ENCODE results near the gene CCNH.
A peak's percentile ranks its signal among the peaks of the same experiment; 100 is the strongest.

The CCNH gene

DNA sequence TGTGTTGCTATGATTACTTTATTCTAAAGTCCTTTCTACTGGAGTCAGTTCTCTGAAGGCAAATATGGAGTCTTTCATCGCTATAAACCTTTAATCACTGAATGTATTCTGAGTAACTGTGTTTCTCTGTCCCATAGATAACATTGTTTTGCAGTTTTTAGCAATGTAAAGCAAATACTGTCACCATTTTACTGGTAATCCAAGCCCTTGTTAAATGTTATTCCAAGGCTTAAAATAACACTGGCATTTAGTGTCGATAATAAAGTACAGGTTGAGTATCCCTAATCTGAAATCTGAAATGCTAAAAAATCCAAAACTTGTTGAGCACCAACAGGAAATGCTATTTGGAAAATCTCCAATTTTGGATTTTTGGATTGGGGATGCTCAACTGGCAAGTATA, 24.6 kb downstream of the CCNH start:
- no peak for FAIRE-seq
- TF ChIP-seq TAF1 (IDR thresholded peaks at IDR 0.05; ENCODE audit: borderline replicate concordance, low read depth, low read length) (no peak), POLR2A (IDR thresholded peaks at IDR 0.05; ENCODE audit: low read depth, low read length) (no peak), POLR2AphosphoS5 (IDR thresholded peaks at IDR 0.05; ENCODE audit: low read depth, low read length) (no peak)
- DNase-seq (ENCODE audit: insufficient read length), result no peak

DNA sequence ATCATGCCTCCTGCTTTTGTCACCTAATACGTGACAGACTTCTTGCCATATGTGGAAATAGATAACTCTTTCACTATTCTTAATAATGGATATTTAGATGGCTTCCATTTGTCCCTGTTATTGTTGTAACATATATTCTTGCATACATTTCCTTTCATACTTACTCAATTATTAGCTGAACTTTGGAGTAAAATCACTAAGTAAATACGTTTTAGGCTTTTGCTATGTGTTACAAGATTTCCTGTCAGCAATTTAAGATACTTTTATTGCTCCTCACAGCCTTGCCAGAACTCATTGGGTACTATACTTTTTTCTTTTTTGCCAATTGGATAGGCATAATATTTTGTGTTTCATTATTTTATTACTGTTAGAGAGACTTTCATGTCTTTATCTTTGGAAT, 26.9 kb downstream of the CCNH start:
- FAIRE-seq (no peak), DNase-seq (ENCODE audit: insufficient read length) (no peak)
- TF ChIP-seq POLR2AphosphoS5 (IDR thresholded peaks at IDR 0.05; ENCODE audit: low read depth, low read length), result no peak
- no peak for TF ChIP-seq TAF1 (IDR thresholded peaks at IDR 0.05; ENCODE audit: borderline replicate concordance, low read depth, low read length)
- TF ChIP-seq POLR2A (IDR thresholded peaks at IDR 0.05; ENCODE audit: low read depth, low read length), result no peak

DNA sequence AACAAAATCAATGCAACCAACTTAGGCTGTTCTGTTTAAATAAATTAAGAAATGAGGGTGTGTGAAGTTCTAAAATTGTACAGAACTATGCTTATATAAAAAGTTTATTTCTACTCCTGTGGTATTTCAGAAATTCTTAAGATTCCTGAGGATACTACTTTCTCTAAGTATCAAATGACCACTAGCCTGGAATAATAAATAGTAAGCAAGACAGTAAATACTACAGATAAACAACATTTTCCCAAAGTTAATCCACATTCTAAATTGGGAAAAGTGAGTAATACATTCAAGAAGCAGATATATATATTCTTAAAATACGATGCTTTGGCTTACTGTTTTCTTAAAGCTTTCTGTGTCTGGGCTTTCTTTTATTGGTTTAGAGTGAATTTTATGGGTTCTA, 29.5 kb downstream of the CCNH start:
- DNase-seq (ENCODE audit: insufficient read length) (no peak), FAIRE-seq (no peak)
- TF ChIP-seq TAF1 (IDR thresholded peaks at IDR 0.05; ENCODE audit: borderline replicate concordance, low read depth, low read length) (no peak), POLR2AphosphoS5 (IDR thresholded peaks at IDR 0.05; ENCODE audit: low read depth, low read length) (no peak), POLR2A (IDR thresholded peaks at IDR 0.05; ENCODE audit: low read depth, low read length) (no peak)

DNA sequence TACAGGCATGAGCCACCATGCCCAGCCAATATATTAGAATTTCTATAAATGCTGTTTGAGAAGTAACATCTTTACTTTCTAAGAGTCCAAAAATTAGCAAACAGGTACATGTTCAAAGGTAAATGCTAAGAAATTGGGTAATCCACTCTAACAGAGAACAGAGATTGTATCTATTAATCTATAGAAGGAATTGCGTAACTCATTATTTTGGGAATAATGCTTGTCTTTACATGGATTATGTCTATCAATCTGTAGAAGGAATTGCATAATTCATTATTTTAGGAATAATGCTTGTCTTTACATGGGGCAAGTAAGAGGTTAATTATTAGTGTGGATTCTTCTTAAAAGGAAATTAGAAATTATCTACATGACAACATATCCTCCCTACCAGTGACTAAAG, 30.5 kb downstream of the CCNH start:
- FAIRE-seq, result no peak
- no peak for DNase-seq (ENCODE audit: insufficient read length)
- TF ChIP-seq POLR2AphosphoS5 (IDR thresholded peaks at IDR 0.05; ENCODE audit: low read depth, low read length) (no peak), POLR2A (IDR thresholded peaks at IDR 0.05; ENCODE audit: low read depth, low read length) (no peak), TAF1 (IDR thresholded peaks at IDR 0.05; ENCODE audit: borderline replicate concordance, low read depth, low read length) (no peak)

DNA sequence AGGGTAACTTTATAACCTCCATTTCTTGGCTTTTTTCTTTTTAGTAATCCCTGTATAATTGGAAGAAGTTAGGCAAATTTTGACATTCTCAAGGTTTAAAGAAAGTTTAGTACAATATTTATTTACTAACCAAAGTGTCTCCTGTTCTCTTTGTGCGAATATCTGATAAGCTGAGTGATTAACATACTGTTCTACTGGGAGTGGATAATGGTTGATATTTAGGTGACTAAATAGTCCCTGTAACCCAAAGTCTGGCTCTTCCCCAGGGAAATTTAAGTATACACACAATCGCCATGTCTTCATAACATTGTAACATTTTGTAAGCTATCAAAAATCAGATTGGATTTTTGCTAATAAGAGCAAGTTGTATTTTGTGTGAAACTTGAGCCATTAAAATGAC, 40.0 kb downstream of the CCNH start:
- FAIRE-seq, result no peak
- TF ChIP-seq POLR2A (IDR thresholded peaks at IDR 0.05; ENCODE audit: low read depth, low read length), result no peak
- no peak for TF ChIP-seq POLR2AphosphoS5 (IDR thresholded peaks at IDR 0.05; ENCODE audit: low read depth, low read length)
- TF ChIP-seq TAF1 (IDR thresholded peaks at IDR 0.05; ENCODE audit: borderline replicate concordance, low read depth, low read length), result no peak
- DNase-seq (ENCODE audit: insufficient read length), result no peak

DNA sequence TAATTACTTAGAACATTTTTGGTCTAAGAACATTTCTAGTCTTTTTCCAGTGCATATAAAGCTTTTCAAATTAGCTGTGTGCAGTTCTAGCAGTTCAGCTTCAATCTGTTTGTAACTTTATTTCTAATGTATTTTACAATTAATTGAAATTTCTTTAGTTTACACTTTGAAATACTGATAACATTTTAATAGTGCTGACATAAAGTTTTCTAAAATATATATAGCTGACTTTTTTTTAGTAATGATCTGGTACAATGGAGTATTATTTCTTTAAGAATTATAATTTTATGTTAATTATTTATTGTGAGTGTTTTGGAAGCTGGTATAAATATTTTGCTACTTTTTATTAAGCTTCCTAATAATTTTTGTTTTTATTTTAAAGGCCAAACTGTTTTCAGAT, 43.3 kb downstream of the CCNH start:
- no peak for FAIRE-seq

DNA sequence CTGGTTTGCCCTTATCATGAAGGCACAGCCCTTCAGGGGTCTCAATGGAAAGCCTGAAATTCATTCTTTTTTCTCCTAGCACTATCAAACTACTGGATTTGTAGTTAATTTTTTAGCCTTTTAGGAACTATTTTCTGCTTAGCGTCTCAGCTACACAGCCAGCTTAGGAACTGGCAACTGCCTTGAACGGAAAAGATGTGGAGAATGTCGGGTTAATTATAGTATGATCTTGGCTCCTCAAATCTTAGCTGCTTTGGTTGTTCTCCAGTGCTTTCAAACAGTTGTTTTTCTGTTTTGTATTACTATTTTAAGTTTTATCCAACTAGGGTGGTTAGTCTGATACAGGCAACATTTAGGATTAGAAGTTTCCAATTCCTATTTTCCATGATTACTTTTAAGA, 44.1 kb downstream of the CCNH start:
- no peak for DNase-seq (ENCODE audit: insufficient read length)
- FAIRE-seq, result peak; percentile 21
- no peak for TF ChIP-seq TAF1 (IDR thresholded peaks at IDR 0.05; ENCODE audit: borderline replicate concordance, low read depth, low read length)
- no peak for TF ChIP-seq POLR2AphosphoS5 (IDR thresholded peaks at IDR 0.05; ENCODE audit: low read depth, low read length)
- no peak for TF ChIP-seq POLR2A (IDR thresholded peaks at IDR 0.05; ENCODE audit: low read depth, low read length)

More for the DNA sequence above, 43.3 kb downstream of the CCNH start:
- no peak for DNase-seq (ENCODE audit: insufficient read length)
- TF ChIP-seq TAF1 (IDR thresholded peaks at IDR 0.05; ENCODE audit: borderline replicate concordance, low read depth, low read length) (no peak), POLR2AphosphoS5 (IDR thresholded peaks at IDR 0.05; ENCODE audit: low read depth, low read length) (no peak), POLR2A (IDR thresholded peaks at IDR 0.05; ENCODE audit: low read depth, low read length) (no peak)

DNA sequence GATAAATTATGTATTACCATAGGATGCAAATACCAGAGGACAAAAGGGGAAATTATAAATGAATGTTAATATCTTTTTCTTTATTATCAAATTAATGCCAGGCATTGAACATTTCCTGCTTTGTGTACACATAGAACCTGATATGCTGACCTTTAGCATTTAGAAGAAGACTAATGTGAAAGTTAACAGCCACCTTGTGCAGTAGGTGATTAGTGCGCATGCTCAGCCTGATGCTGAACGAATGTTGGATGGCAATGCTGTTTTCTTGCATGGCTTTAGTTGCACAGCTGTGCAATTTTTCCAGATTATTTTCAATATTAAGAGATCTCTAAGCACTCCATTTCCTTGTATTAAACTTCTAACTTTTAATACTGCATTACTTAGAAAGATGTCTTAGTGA, 45.5 kb downstream of the CCNH start:
- FAIRE-seq, result no peak
- TF ChIP-seq TAF1 (IDR thresholded peaks at IDR 0.05; ENCODE audit: borderline replicate concordance, low read depth, low read length) (no peak), POLR2A (IDR thresholded peaks at IDR 0.05; ENCODE audit: low read depth, low read length) (no peak), POLR2AphosphoS5 (IDR thresholded peaks at IDR 0.05; ENCODE audit: low read depth, low read length) (no peak)
- DNase-seq (ENCODE audit: insufficient read length), result no peak

DNA sequence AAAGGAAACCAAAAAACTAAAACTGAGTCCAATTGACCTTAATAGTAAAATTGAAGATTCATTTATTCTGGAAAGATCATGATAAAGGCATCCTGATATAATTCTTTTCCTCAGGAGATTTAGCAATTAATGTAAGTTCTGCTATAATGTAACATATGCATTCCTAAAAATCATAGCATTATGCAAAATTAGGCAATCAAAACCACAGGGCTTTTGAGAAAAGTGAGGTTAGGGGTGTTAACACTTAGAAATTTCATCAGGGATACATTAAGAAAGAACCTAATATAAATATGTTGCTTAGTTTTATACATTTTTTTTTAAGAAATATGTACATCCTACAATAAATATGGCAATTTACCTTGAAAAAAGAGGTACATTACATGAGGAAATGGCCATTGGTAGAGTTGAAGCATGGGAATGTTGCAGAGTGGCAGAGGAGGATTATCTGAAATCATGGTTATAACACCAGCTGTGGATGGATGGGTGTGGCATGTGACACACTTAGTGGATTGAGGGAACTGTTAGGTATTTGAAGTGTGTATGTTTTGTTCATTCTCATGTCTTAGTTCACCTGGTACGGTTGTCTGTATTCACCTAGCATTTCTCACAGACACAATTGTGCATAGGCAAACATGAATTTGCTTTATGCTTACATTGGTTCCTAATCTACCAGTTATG, 51.1 kb downstream of the CCNH start:
- FAIRE-seq (peak; percentile 14), DNase-seq (ENCODE audit: insufficient read length) (no peak)
- TF ChIP-seq POLR2A (IDR thresholded peaks at IDR 0.05; ENCODE audit: low read depth, low read length) (no peak), TAF1 (IDR thresholded peaks at IDR 0.05; ENCODE audit: borderline replicate concordance, low read depth, low read length) (no peak), POLR2AphosphoS5 (IDR thresholded peaks at IDR 0.05; ENCODE audit: low read depth, low read length) (no peak)

DNA sequence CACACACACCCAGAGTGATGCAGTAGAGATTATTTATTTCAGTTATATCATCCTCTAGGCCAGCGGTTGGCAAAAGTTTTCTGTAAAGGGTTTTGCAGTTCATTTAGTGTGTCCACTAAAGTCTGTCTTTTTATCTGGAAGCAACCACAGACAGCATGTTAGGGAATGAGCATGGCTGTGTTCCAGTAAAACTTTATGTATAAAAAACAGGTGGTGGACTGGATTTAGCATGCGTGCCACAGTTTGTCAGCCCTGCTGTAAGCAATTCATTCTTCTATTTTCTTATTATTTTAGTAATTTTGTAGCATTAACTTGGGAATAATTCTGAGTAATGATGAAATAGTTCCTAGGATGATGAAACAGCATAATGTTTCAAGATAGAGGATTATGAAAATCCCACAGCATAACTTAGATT, 51.7 kb downstream of the CCNH start:
- DNase-seq (ENCODE audit: insufficient read length), result no peak
- FAIRE-seq, result no peak
- TF ChIP-seq POLR2AphosphoS5 (IDR thresholded peaks at IDR 0.05; ENCODE audit: low read depth, low read length) (no peak), POLR2A (IDR thresholded peaks at IDR 0.05; ENCODE audit: low read depth, low read length) (no peak), TAF1 (IDR thresholded peaks at IDR 0.05; ENCODE audit: borderline replicate concordance, low read depth, low read length) (no peak)

DNA sequence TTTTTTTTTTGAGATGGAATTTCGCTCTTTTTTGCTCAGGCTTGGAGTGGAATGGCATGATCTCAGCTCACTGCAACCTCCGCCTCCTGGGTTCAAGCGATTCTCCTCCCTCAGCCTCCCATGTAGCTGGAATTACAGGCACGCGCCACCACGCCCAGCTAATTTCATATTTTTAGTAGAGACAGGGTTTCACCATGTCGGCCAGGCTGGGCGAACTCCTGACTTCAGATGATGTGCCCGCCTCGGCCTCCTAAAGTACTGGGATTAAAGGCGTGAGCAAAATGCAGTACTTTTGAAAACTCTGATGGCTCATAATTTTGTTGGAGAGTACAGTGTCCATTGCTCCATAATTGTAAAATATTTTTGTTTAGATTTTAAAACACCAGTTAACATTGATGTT, 52.6 kb downstream of the CCNH start:
- FAIRE-seq (no peak), DNase-seq (ENCODE audit: insufficient read length) (no peak)
- TF ChIP-seq POLR2AphosphoS5 (IDR thresholded peaks at IDR 0.05; ENCODE audit: low read depth, low read length) (no peak), POLR2A (IDR thresholded peaks at IDR 0.05; ENCODE audit: low read depth, low read length) (no peak), TAF1 (IDR thresholded peaks at IDR 0.05; ENCODE audit: borderline replicate concordance, low read depth, low read length) (no peak)

DNA sequence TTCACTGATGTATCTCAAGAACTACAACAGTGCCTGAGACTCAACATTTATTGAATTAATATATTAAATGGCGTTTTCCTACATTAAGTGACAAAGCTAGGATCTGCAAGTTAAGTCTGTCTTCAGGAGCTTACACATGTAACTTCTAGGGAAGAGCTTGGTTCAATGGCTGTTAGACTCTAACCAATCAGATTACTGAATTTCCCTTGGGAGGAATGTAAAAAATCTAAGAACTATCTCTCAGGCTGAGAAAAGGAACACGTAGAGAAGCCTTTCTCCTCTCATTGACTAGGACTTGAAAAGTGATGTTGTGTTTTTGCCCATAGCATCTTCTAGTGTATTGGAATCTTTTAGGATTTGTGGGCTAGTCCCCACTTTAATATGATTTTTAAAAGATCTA, 53.6 kb downstream of the CCNH start:
- TF ChIP-seq TAF1 (IDR thresholded peaks at IDR 0.05; ENCODE audit: borderline replicate concordance, low read depth, low read length) (no peak), POLR2AphosphoS5 (IDR thresholded peaks at IDR 0.05; ENCODE audit: low read depth, low read length) (no peak), POLR2A (IDR thresholded peaks at IDR 0.05; ENCODE audit: low read depth, low read length) (no peak)
- no peak for FAIRE-seq
- no peak for DNase-seq (ENCODE audit: insufficient read length)
